GM06990 (cell line): ENCODE measurements around the gene DNAH8.

Source experiments
- DNase-seq: peaks from one replicate; pipeline ENCODE4 v3.0.0-alpha.2; 2011; ENCODE audit not compliant: insufficient read length; ENCODE audit errors: extremely low read depth
- H3K27me3 ChIP-seq: replicated peaks from 2 replicates; pipeline ENCODE4 v1.6.0; 2011; ENCODE audit warnings: low read length; ENCODE audit not compliant: control insufficient read depth, insufficient read depth
- H3K36me3 ChIP-seq: 2 replicates; pipeline ENCODE4 v1.5.1; 2011; ENCODE audit warnings: low read length; ENCODE audit not compliant: control insufficient read depth, insufficient read depth
- H3K4me3 ChIP-seq: replicated peaks from 2 replicates; pipeline ENCODE4 v1.5.1; 2011; ENCODE audit warnings: low read depth, mild to moderate bottlenecking, control low read depth, low read length
- TF ChIP-seq, protein P1 (sequence below): IDR thresholded peaks from 2 replicates; pipeline ENCODE4 v1.5.1; 2011; ENCODE audit warnings: low read length, control low read depth, mild to moderate bottlenecking, inconsistent platforms; ENCODE audit not compliant: insufficient read depth, poor library complexity, severe bottlenecking

DNAH8 gene

DNA sequence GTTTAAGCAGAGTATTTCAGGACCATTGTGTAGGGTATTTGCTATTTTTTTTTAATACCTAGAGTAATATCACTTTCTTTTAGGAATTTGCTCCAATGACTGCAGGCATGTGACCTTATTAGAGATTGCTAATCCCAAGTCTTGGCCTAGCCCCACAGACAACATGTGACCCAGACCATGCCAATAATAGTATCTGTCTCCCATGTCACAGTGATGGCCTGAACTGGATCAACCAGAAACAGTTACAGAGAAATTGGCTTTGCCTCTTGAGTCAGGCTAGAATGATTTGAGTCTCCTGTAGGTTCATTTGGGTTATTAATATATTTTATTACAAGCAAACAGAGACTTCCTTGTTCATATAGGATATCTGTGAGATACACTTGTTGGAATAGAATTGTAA is 116.8 kb downstream of the DNAH8 start:
- DNase-seq = no peak
- TF ChIP-seq, protein P1, sequence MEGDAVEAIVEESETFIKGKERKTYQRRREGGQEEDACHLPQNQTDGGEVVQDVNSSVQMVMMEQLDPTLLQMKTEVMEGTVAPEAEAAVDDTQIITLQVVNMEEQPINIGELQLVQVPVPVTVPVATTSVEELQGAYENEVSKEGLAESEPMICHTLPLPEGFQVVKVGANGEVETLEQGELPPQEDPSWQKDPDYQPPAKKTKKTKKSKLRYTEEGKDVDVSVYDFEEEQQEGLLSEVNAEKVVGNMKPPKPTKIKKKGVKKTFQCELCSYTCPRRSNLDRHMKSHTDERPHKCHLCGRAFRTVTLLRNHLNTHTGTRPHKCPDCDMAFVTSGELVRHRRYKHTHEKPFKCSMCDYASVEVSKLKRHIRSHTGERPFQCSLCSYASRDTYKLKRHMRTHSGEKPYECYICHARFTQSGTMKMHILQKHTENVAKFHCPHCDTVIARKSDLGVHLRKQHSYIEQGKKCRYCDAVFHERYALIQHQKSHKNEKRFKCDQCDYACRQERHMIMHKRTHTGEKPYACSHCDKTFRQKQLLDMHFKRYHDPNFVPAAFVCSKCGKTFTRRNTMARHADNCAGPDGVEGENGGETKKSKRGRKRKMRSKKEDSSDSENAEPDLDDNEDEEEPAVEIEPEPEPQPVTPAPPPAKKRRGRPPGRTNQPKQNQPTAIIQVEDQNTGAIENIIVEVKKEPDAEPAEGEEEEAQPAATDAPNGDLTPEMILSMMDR = no peak
- Histone ChIP-seq H3K27me3 (no peaks in the 10 kb centered on the region), H3K36me3 (no peaks in the 10 kb centered on the region), H3K4me3 (no peak overlapping the region)

DNA sequence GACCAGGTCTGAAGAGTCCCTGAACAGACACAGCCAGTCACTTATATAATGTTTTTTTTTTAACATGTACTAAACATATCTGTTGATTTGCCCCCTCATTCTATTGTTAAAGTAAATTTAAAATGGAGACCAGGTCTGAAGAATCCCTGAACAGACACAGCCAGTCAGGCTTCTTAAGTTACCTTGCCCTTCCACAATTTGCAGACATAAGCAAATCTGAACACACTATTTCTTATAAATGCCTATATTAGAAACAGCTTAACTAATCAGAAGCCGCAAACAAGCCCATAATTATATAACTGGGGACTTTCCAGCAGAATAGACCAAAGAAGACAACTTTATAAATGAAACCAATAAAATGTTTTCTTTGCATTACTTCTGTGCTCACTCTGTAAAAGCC is 118.2 kb downstream of the DNAH8 start:
- H3K27me3 ChIP-seq = no peaks in the 10 kb centered on the region
- TF ChIP-seq, protein P1 = no peak
- H3K36me3 ChIP-seq = no peaks in the 10 kb centered on the region
- DNase-seq = no peak
- no peak overlapping the region for H3K4me3 ChIP-seq

DNA sequence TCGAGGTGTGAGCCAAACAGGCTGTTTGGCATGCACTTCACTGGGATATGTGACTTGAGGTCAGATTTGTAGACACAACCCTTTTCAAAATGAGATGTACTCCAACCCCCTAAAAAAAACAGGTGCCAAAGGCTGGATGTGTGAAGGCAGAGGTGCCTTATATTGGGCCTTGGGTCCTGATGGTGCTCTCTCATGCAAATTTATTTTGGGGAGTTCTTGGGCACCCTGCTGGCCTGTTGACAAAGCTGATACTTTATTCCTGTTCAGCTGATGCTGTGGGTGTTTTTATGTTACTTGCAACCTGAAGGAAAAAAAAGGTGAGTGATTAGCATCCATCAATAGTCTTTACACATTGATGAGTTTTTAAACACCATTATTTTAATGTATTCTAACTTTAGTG is 121.5 kb downstream of the DNAH8 start:
- H3K36me3 ChIP-seq = no peaks in the 10 kb centered on the region
- H3K4me3 ChIP-seq = no peak overlapping the region
- no peaks in the 10 kb centered on the region for H3K27me3 ChIP-seq
- no peak for DNase-seq
- TF ChIP-seq, protein P1 = no peak

DNA sequence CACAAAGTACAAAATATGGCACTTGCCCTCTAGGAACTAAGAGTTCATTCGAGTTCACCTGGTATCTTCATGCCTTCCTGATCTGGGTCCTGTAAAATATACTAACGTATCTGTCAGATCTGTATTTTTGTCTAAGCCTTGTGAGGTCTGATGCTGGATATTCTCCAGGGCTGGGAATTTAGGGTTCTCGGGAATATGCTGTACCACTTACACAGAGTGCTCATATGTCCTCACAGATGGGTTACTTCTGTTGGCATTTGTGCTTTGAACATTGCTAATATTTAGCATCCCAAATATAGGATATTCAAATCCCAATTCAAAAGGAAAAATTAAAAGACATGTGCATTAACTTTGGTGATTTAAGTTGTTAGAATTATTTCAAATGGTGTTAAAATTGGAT is 122.0 kb downstream of the DNAH8 start:
- no peak for DNase-seq
- no peak overlapping the region for H3K4me3 ChIP-seq
- H3K27me3 ChIP-seq = no peaks in the 10 kb centered on the region
- no peaks in the 10 kb centered on the region for H3K36me3 ChIP-seq
- TF ChIP-seq, protein P1 = no peak

DNA sequence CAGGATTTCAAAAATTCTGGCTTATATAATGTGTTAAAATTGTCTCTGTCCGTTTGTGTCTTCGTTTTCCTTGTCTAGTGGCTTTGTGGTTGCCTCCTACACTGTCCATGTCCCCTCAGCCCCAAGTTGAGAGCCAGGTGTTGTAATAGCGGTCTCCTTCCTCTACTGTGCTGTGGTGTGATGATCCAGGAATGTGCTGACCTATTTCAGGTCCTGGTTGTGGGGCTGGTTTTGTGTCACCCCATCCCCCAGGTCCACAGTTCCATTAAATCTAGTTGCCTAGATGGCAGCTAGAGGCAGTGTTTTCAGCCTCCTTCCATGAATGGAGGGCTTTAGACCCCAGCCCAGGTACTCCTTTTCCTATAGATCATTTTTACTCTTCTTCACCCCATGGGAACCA is 128.7 kb downstream of the DNAH8 start:
- H3K4me3 ChIP-seq = no peak overlapping the region
- TF ChIP-seq, protein P1 = no peak
- no peaks in the 10 kb centered on the region for H3K36me3 ChIP-seq
- DNase-seq = no peak
- no peaks in the 10 kb centered on the region for H3K27me3 ChIP-seq

DNA sequence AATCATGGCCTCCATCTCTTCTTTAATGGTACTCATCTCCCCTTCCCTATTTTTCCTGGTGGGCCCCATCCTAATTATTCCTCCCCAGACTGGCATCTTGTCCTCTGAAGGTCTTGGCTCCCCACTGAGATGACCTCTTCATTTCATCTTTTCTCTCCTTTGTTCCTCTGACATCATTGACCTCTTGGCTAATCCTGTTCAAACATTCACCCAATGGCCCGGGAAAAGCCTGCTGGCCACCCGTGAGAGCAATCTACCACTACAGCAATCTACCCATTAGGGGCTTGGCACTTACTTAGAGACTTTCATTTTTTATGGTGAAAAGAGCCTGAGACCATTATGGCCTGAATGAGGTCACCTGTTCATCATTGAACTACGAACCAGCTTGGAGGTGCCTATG is 130.8 kb downstream of the DNAH8 start:
- no peak overlapping the region for H3K4me3 ChIP-seq
- DNase-seq = no peak
- no peaks in the 10 kb centered on the region for H3K36me3 ChIP-seq
- H3K27me3 ChIP-seq = no peaks in the 10 kb centered on the region
- TF ChIP-seq, protein P1 = no peak
